H1 (cell line): ENCODE data around the gene ANXA7. TPM values are rescaled to one million over a fixed set of nuclear protein-coding genes. Genes with fewer than 3 reads are reported as not detected.

Source experiments
- CTCF ChIA-PET: fragments of 300-600 bp; sonication (Branson Sonifier 250); formaldehyde crosslinking; loops from one replicate; lab custom pipeline; 2021; ENCODE audit not compliant: partially characterized antibody; lab: Charles Lee
- POLR2A ChIA-PET: fragments of 300-600 bp; sonication (Branson Sonifier 250); formaldehyde crosslinking; loops from one replicate; lab custom pipeline; 2021; ENCODE audit warnings: inconsistent platforms; ENCODE audit not compliant: partially characterized antibody; lab: Charles Lee
- DNase-seq, 2 experiments: peaks; one replicate each; pipeline versions ENCODE4 v3.0.0 to v3.0.0-alpha.2; 2010 to 2022; ENCODE audit warnings: low spot score in 2 of 2, low read depth in 1 of 2, mixed read lengths in 1 of 2
- FAIRE-seq: peaks from 2 replicates; lab custom pipeline; 2011; peaks lifted over from hg19 to GRCh38; lab: Jason Lieb, UNC
- H2AFZ ChIP-seq: 2 replicates; pipeline ENCODE4 v1.8.1; 2012; ENCODE audit warnings: low read length, inconsistent platforms
- H2AK5ac ChIP-seq: 2 replicates; pipeline ENCODE4 v1.6.1; 2013; ENCODE audit warnings: low read depth, low read length
- H2BK120ac ChIP-seq: replicated peaks from 2 replicates; pipeline ENCODE3; 2013; ENCODE audit warnings: low read depth, low read length, inconsistent platforms
- H2BK12ac ChIP-seq: 2 replicates; pipeline ENCODE4 v1.6.1; 2013; ENCODE audit warnings: low read depth, low read length
- H2BK15ac ChIP-seq: 2 replicates; pipeline ENCODE4 v1.6.1; 2013; ENCODE audit warnings: low read length
- H2BK20ac ChIP-seq: 2 replicates; pipeline ENCODE4 v1.6.1; 2013; ENCODE audit warnings: low read length
- H2BK5ac ChIP-seq: 2 replicates; pipeline ENCODE4 v1.6.1; 2013; ENCODE audit warnings: low read depth, low read length
- H3K14ac ChIP-seq: 2 replicates; pipeline ENCODE4 v1.6.1; 2013; ENCODE audit warnings: inconsistent platforms; ENCODE audit not compliant: insufficient read length
- H3K18ac ChIP-seq: 2 replicates; pipeline ENCODE4 v1.6.1; 2013; ENCODE audit warnings: low read length; ENCODE audit errors: extremely low read depth
- H3K23ac ChIP-seq: 2 replicates; pipeline ENCODE4 v1.6.1; 2013; ENCODE audit warnings: inconsistent platforms; ENCODE audit not compliant: insufficient read length
- H3K23me2 ChIP-seq: 2 replicates; pipeline ENCODE4 v1.6.1; 2013; ENCODE audit warnings: low read depth, low read length
- H3K27ac ChIP-seq: 2 replicates; pipeline ENCODE4 v1.6.1; 2011; ENCODE audit warnings: low read depth, low read length, inconsistent platforms
- H3K27me3 ChIP-seq, 4 experiments: replicated peaks in 1 of 4; 1 replicate in 1 of 4; 2 replicates in 3 of 4; pipeline versions ENCODE4 v1.6.1 to v1.8.1; 2011 to 2013; ENCODE audit warnings: low read length in 3 of 4, mild to moderate bottlenecking in 3 of 4, inconsistent platforms in 2 of 4, mixed read lengths in 2 of 4, moderate library complexity in 1 of 4; ENCODE audit not compliant: control insufficient read depth in 3 of 4, insufficient read depth in 3 of 4; ENCODE audit errors: extremely low read depth in 1 of 4
- H3K36me3 ChIP-seq, 4 experiments: 2 replicates each; pipeline versions ENCODE4 v1.6.1 to v1.8.1; 2011 to 2013; ENCODE audit warnings: mild to moderate bottlenecking in 4 of 4, low read length in 3 of 4, moderate library complexity in 2 of 4, control low read depth in 1 of 4, inconsistent platforms in 1 of 4; ENCODE audit not compliant: insufficient read depth in 4 of 4, control insufficient read depth in 2 of 4
- H3K4ac ChIP-seq: replicated peaks from 2 replicates; pipeline ENCODE3; 2013; ENCODE audit warnings: low read length, low read depth, mixed read lengths, inconsistent platforms; ENCODE audit not compliant: insufficient read length
- H3K4me1 ChIP-seq, 4 experiments: replicated peaks in 1 of 4; 1 replicate in 1 of 4; 2 replicates in 3 of 4; pipeline versions ENCODE4 v1.6.1 to v1.8.1; 2011 to 2013; ENCODE audit warnings: low read length in 3 of 4, inconsistent platforms in 2 of 4, mixed read lengths in 1 of 4; ENCODE audit not compliant: insufficient read depth in 4 of 4, control insufficient read depth in 3 of 4
- H3K4me2 ChIP-seq, 2 experiments: 2 replicates each; pipeline versions ENCODE4 v1.6.1 to v1.8.1; 2011 to 2013; ENCODE audit warnings: low read depth in 2 of 2, low read length in 2 of 2, control low read depth in 1 of 2, inconsistent platforms in 1 of 2, mild to moderate bottlenecking in 1 of 2; ENCODE audit not compliant: insufficient read depth in 1 of 2
- H3K4me3 ChIP-seq, 4 experiments: fragments of 200-600, 300-600 bp in 1 of 4; sonication (generic), shearing (Covaris generic), sonication (Bioruptor Twin) in 1 of 4; 2 replicates each; pipeline versions ENCODE4 v1.5.1 to v1.8.1; 2011 to 2016; ENCODE audit warnings: low read length in 4 of 4, low read depth in 3 of 4, control low read depth in 2 of 4, inconsistent platforms in 2 of 4, mild to moderate bottlenecking in 2 of 4, mixed read lengths in 1 of 4, moderate library complexity in 1 of 4; ENCODE audit not compliant: insufficient read depth in 2 of 4; ENCODE audit errors: extremely low read depth in 1 of 4
- H3K56ac ChIP-seq: replicated peaks from 2 replicates; pipeline ENCODE3; 2013; ENCODE audit warnings: low read depth, mild to moderate bottlenecking, mixed read lengths, low read length, inconsistent platforms; ENCODE audit not compliant: insufficient read length
- H3K79me1 ChIP-seq: 2 replicates; pipeline ENCODE4 v1.6.1; 2013; ENCODE audit warnings: low read depth, low read length, control low read depth
- H3K79me2 ChIP-seq, 2 experiments: 2 replicates each; pipeline versions ENCODE4 v1.6.1 to v1.8.1; 2012 to 2013; ENCODE audit warnings: low read length in 2 of 2, mild to moderate bottlenecking in 2 of 2, inconsistent platforms in 1 of 2; ENCODE audit not compliant: insufficient read depth in 2 of 2, control insufficient read depth in 1 of 2
- H3K9ac ChIP-seq, 4 experiments: replicated peaks in 1 of 4; 1 replicate in 1 of 4; 2 replicates in 3 of 4; pipeline versions ENCODE4 v1.6.1 to v1.8.1; 2011 to 2013; ENCODE audit warnings: low read depth in 3 of 4, low read length in 3 of 4, control low read depth in 2 of 4, mild to moderate bottlenecking in 2 of 4, moderate library complexity in 2 of 4, inconsistent platforms in 1 of 4; ENCODE audit errors: extremely low read depth in 1 of 4
- H3K9me3 ChIP-seq, 2 experiments: 2 replicates each; pipeline versions ENCODE4 v1.6.1 to v1.8.1; 2012 to 2013; ENCODE audit warnings: mild to moderate bottlenecking in 2 of 2, moderate library complexity in 2 of 2, control low read depth in 1 of 2, inconsistent platforms in 1 of 2, low read depth in 1 of 2, low read length in 1 of 2, mixed read lengths in 1 of 2; ENCODE audit not compliant: insufficient read depth in 2 of 2
- H4K20me1 ChIP-seq, 2 experiments: replicated peaks in 1 of 2; 2 replicates each; pipeline versions ENCODE3 to v1.8.1; 2011 to 2013; ENCODE audit warnings: inconsistent platforms in 2 of 2, low read length in 2 of 2, mild to moderate bottlenecking in 1 of 2; ENCODE audit not compliant: insufficient read depth in 2 of 2, control insufficient read depth in 1 of 2
- H4K5ac ChIP-seq: 2 replicates; pipeline ENCODE4 v1.6.1; 2013; ENCODE audit warnings: low read length, low read depth, mixed read lengths, inconsistent platforms; ENCODE audit not compliant: insufficient read length
- H4K8ac ChIP-seq: 2 replicates; pipeline ENCODE4 v1.8.0; 2013; ENCODE audit warnings: mild to moderate bottlenecking, moderate library complexity, low read length, inconsistent platforms; ENCODE audit not compliant: insufficient read depth; ENCODE audit errors: extremely low read depth
- H4K91ac ChIP-seq: replicated peaks from 2 replicates; pipeline ENCODE3; 2013; ENCODE audit warnings: low read length, mixed read lengths, inconsistent platforms; ENCODE audit not compliant: insufficient read length
- BCL11A ChIP-seq, 2 experiments: IDR thresholded peaks; one replicate each; pipeline ENCODE4 v1.6.1; 2011; ENCODE audit warnings: low read depth in 2 of 2, low read length in 2 of 2, mild to moderate bottlenecking in 2 of 2
- CHD1 ChIP-seq: IDR thresholded peaks from 2 replicates; pipeline ENCODE4 v1.6.1; 2012; ENCODE audit warnings: low read depth, low read length, improper control_type of control experiment
- CREB1 ChIP-seq: IDR thresholded peaks from 2 replicates; pipeline ENCODE4 v1.6.1; 2012; ENCODE audit warnings: inconsistent platforms
- EP300 ChIP-seq, 2 experiments: IDR thresholded peaks; 1 replicate in 1 of 2; 2 replicates in 1 of 2; pipeline ENCODE4 v1.6.1; 2011 to 2012; ENCODE audit warnings: low read depth in 2 of 2, low read length in 2 of 2, mild to moderate bottlenecking in 2 of 2, borderline replicate concordance in 1 of 2, inconsistent platforms in 1 of 2, moderate library complexity in 1 of 2
- GABPA ChIP-seq: IDR thresholded peaks from 2 replicates; pipeline ENCODE4 v1.6.1; 2011; ENCODE audit warnings: mild to moderate bottlenecking, low read length, moderate library complexity, borderline replicate concordance; ENCODE audit not compliant: insufficient read depth
- JUN ChIP-seq: IDR thresholded peaks from 2 replicates; pipeline ENCODE4 v1.6.1; 2011; ENCODE audit warnings: low read depth, mild to moderate bottlenecking, improper control_type of control experiment, low read length
- KDM4A ChIP-seq: IDR thresholded peaks from one replicate; pipeline ENCODE4 v1.7.1; 2012; ENCODE audit warnings: low read depth, mild to moderate bottlenecking, moderate library complexity, low read length, inconsistent platforms; ENCODE audit not compliant: severe bottlenecking
- KDM5A ChIP-seq: fragments of 200-600 bp; IDR thresholded peaks from 2 replicates; pipeline ENCODE4 v1.7.1; 2012; ENCODE audit warnings: mild to moderate bottlenecking, low read length, inconsistent platforms, mixed read lengths
- MAX ChIP-seq: IDR thresholded peaks from 2 replicates; pipeline ENCODE4 v1.6.1; 2012; ENCODE audit warnings: inconsistent platforms
- RXRA ChIP-seq: IDR thresholded peaks from 2 replicates; pipeline ENCODE4 v1.6.1; 2011; ENCODE audit warnings: low read depth, mild to moderate bottlenecking, low read length, moderate library complexity; ENCODE audit not compliant: insufficient read depth
- SIN3A ChIP-seq, 2 experiments: IDR thresholded peaks in 1 of 2; conservative IDR thresholded peaks in 1 of 2; 2 replicates each; pipeline ENCODE4 v1.6.1; 2011 to 2012; ENCODE audit warnings: low read length in 2 of 2, improper control_type of control experiment in 1 of 2, low read depth in 1 of 2, mild to moderate bottlenecking in 1 of 2
- SIRT6 ChIP-seq: IDR thresholded peaks from one replicate; pipeline ENCODE4 v1.7.1; 2012; ENCODE audit warnings: low read length, inconsistent platforms
- SUZ12 ChIP-seq: fragments of 200-600 bp; sonication (generic); IDR thresholded peaks from 2 replicates; pipeline ENCODE4 v1.6.1; 2012; ENCODE audit warnings: mild to moderate bottlenecking, inconsistent platforms, low read length, moderate library complexity, mixed read lengths
- TEAD4 ChIP-seq: IDR thresholded peaks from 2 replicates; pipeline ENCODE4 v1.6.1; 2012; ENCODE audit warnings: low read depth, low read length, inconsistent platforms, mixed read lengths
- WGBS, 2 experiments: shearing (Covaris generic) in 1 of 2; methylation state at CpG; one replicate each; pipeline versions ENCODE4 v1.1.6 to v1.1.7; 2013 to 2015; ENCODE audit warnings: low lambda C conversion rate in 2 of 2, mixed read lengths in 2 of 2, inconsistent platforms in 1 of 2, low coverage in 1 of 2, missing lambda C conversion rate in 1 of 2; ENCODE audit not compliant: insufficient replicate concordance in 2 of 2, insufficient coverage in 1 of 2, insufficient read length in 1 of 2; ENCODE audit errors: extremely low coverage in 1 of 2, missing lambda C conversion rate in 1 of 2; 5-methylcytosine and 5-hydroxymethylcytosine counted together
- polyA plus RNA-seq, 7 experiments: library from polyadenylated mRNA; depleted of rRNA in 3 of 7; stranded (reverse) in 5 of 7; unstranded in 2 of 7; fragments of >200 nt in 5 of 7; fragments of 200-250 nt in 2 of 7; gene quantifications; 1 replicate in 5 of 7; 2 replicates in 1 of 7; 4 replicates in 1 of 7; pipeline versions ENCODE4 v1.2.1 to v1.2.3, GENCODE V29; 2011 to 2013; ENCODE audit warnings: missing spikeins in 2 of 7, mixed read lengths in 2 of 7
- total RNA-seq: library from RNA; stranded (reverse); fragmentation: NEBNext Ultra II Directional; extraction: Animal tissue kit (Norgen Biotek cat#: 25700); gene quantifications from 2 replicates; pipeline ENCODE4 v1.2.1, GENCODE V29; 2021

Gene ANXA7
- total and polyA plus RNA-seq, 2 of the 8 experiments (the other 6 are each of a cell fraction or from before 2014, with no cell fraction given), result 37.1 to 63.6 TPM

DNA sequence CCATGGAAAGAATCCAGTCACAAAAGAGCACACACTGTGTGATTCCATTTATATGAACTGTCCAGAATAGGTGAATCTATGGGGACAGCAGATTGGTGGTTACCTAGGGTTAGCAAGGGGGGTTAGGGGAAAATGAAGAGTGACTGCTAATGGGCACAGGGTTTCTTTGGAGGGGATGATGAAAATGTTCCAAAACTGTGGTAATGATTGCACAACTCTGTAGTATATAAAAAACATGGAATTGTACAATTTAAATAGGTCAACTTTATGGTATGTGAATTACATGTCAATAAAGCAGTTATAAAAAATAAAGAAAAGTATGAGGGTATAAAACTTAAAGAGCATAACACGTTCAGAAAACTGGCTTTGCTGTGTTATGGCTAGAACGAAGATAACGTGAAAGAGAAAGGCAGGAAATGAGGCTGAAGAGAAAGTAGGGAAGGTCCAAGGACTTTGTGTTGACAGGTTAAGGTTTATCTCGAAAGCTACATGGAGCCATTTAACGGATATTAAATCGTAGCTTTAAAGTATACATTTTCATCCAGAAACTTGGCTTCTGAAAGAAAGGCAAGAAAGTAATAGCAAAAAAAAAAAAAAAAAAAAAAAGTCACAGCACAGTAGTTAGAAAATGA, 45.9 kb upstream of the ANXA7 start:
- no peak overlapping the region for H3K27ac ChIP-seq
- H2BK120ac ChIP-seq, result no peak overlapping the region
- H3K4ac ChIP-seq, result no peak overlapping the region
- no peak overlapping the region for H2AK5ac ChIP-seq
- ChIA-PET CTCF (no interaction called here), POLR2A (interaction anchor here (1.2 kb wide), 1 partner anchor 18 kb away, joined by 4 read pairs; no protein-coding TSS in a partner anchor)
- no peaks in the 10 kb centered on the region; a peak in 1 of 8 replicates for H3K36me3 ChIP-seq
- H3K23me2 ChIP-seq, result no peaks in the 10 kb centered on the region
- no peak for FAIRE-seq
- H3K56ac ChIP-seq, result no peak overlapping the region
- H2BK20ac ChIP-seq, result no peak overlapping the region
- 93% methylated on average over 6 of the region's 6 CpGs; no CpG with 5 or more reads in 1 of the 2 experiments for WGBS, 2 experiments
- no peaks in the 10 kb centered on the region for H3K9me3 ChIP-seq
- no peaks in the 10 kb centered on the region for H3K79me2 ChIP-seq
- H3K9ac ChIP-seq, result no peak overlapping the region
- DNase-seq, result no peak
- H4K5ac ChIP-seq, result no peak overlapping the region
- no peaks in the 10 kb centered on the region for H4K20me1 ChIP-seq
- no peaks in the 10 kb centered on the region for H3K27me3 ChIP-seq
- no peak overlapping the region for H3K4me3 ChIP-seq
- H2BK15ac ChIP-seq, result no peak overlapping the region
- no peak overlapping the region for H2BK5ac ChIP-seq
- no peak overlapping the region for H3K18ac ChIP-seq
- no peak overlapping the region for H2AFZ ChIP-seq
- no peak overlapping the region for H3K4me2 ChIP-seq
- H3K4me1 ChIP-seq, result no peaks in the 10 kb centered on the region
- H3K14ac ChIP-seq, result no peak overlapping the region
- H4K8ac ChIP-seq, result no peak overlapping the region
- H4K91ac ChIP-seq, result no peak overlapping the region
- no peaks in the 10 kb centered on the region for H3K79me1 ChIP-seq
- H3K23ac ChIP-seq, result no peak overlapping the region
- H2BK12ac ChIP-seq, result no peak overlapping the region
- TF ChIP-seq CHD1, result no peak
- TF ChIP-seq KDM5A, result no peak
- TF ChIP-seq BCL11A (IDR thresholded peaks at IDR 0.05; ENCODE audit: low read depth in 2 of 2, low read length in 2 of 2), result no peak
- no peak for TF ChIP-seq SUZ12
- no peak for TF ChIP-seq RXRA
- no peak for TF ChIP-seq TEAD4
- TF ChIP-seq KDM4A, result no peak
- no peak for TF ChIP-seq MAX
- no peak for TF ChIP-seq JUN
- TF ChIP-seq SIRT6, result no peak
- no peak for TF ChIP-seq CREB1
- TF ChIP-seq EP300 (IDR thresholded peaks at IDR 0.05; ENCODE audit: borderline replicate concordance in 1 of 2, low read depth in 2 of 2, low read length in 2 of 2), result no peak
- TF ChIP-seq GABPA, result no peak
- TF ChIP-seq SIN3A (conservative IDR thresholded peaks at IDR 0.05 in 1 of 2, IDR thresholded peaks at IDR 0.05 in 1 of 2; ENCODE audit: low read depth in 1 of 2, low read length in 2 of 2), result no peak
